ENCODE results near the gene YJU2.

The YJU2 gene

DNA sequence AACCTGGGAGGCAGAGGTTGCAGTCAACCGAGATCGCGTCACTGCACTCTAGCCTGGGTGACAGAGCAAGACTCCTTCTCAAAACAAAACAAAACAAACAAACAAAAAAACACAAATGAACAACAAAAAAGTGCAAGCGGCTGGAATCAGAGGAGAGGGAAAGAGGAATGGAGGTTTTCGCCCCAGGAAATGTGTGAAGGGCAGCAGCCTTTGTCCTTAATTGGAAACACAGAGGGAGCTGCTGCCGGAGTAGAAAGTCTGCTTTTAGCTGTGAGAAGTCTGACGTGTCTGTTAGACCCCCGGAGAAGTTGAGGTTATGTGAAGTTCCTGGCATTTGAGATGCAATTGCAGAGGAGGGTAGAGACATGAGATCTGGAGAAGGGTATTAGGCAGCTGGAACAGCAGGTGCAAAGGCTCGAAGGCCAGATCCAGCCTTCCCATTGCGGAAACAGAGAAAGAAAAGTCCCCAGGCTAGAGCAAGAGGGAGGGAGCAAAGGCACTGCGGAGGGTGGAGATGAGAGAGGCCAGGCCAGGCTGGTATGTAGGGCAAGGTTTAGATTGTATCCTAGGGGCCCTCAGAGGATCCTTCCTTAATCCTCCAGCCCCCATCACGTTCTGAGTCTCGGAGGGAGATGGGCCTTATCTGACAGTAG is 54.8 kb downstream of the YJU2 start:
- peak; percentile 11 for FAIRE-seq

DNA sequence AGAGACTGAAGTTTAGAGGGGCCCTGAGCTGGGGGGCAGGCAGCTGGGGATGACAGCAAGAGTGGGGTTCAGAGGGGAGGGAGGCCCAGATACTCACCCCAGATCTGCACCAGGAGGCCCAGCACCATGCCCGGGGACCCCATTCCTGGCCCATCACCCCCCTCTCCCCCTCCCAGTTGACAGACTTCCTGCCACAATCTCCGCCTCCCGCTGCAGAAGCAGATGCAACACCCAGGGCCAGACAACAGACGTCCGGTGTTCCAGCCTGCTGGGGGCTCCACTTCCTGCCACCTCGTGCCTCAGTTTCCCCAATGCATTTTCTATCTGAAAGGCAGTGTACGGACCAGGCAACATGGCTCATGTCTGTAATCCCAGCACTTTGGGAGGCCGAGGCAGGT is 55.4 kb downstream of the YJU2 start, which contains the start of gene TMIGD2:
Gene TMIGD2 (minus strand): TSS at position 147 of the 398 bp plus-strand sequence. CDS start 4 bp downstream, at position 143.
- no peak for FAIRE-seq

DNA sequence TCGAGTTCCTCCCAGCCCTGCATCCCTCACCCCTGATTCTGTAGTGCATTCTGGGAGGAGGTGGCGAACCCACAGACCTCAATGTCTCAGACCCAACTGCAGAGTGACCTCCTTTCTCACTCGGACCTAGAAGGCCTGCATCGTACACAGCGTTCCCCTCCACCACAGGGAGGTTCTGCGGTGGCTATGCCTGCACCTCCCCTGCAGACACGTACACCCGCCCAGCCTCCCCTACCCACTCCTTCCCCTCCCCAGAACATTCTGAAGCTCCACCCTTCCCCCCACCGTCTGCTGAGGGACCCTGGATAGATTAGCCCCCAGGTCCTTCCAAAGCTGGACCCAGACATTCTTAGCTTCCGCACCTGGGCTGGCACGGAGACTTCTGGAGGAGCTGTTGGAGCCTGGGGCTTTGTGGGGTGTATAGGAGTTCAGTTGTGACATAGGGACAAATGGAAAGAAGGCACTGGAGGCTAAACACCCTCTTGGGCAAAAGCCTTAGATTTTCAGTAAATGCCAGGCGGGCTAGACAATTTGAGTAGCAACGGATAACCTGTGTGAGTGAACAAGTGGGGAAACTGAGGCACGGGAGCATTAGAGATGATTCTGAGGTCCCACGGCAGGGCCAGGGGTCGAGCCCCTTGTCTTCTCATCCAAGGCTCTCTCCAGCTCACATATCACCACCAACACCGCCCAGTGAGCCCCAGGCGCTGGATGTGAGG is 57.1 kb downstream of the YJU2 start:
- no peak for FAIRE-seq

DNA sequence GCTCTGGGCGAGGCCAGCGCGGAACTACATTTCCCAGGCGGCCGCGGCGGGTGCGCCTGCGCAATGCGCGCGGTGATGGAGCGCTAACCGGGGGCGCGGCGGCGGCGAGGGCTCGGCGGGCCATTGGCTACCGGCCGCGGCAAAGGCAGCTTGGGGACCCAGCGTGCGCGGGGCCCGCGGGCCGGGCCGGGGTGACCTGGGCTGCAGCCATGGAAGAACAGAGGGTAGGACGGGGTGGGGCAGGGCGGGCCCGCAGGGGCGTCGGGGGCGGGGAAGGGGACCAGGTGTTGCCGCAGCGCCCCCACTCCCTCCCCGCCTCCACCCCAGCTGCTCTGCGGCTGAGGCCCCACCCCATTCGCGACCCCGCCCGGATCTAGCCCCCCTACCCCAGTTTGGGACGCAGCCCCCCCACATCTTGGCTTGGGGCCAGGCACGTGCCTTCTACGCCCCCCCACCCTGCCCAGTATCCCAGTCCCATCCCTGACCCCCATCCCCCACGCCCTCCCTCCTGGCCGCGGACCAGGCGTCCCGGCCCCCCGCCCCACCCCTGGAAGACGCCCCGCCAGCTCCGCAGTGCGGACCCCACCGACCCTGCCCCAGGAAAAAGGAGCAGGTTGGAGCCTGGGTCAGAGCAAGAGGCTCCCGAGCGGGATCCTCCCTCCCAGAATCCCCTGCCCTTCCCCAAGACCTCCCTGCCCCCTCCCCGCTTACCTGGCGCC is 57.8 kb downstream of the YJU2 start, which contains the start of gene FSD1:
Gene FSD1 (plus strand): TSS at position 61 of the 719 bp plus-strand sequence. CDS start 149 bp downstream, at position 210.
- FAIRE-seq, result no peak

DNA sequence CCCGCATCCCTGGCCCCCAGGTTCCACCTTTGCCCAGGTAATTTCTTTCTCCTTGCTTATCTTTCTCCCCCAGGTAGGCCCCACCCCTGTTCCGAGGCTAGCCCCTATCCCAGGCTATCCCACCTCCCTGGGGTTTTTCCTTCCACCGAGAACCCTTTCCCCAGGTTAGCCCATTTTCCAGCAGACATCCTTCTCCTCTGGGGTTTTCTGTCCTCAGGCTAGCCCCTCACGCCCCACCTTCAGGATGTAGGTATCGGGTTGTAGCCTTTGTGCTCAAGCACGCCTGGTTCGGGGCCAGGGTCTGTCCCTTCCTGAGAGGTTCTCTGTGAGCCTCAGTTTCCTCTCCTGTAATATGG is 58.4 kb downstream of the YJU2 start:
- FAIRE-seq, result no peak

DNA sequence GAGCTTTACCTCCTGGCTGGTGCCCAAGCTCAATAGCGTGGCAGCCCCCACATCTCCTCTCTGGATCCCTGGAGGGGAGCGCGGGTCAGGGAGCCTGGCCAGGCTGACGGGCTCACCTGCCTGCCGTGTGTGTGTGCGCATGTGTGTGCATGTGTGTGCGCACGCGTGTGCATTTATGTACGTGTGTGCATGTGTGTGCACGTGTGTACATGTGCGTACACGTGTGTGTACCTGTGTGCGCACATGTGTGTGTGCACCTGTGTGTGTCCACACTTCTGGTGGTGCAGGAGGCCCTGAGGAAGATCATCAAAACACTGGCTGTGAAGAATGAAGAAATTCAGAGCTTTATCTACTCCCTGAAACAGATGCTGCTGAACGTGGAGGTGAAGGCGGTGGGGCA is 58.8 kb downstream of the YJU2 start:
- FAIRE-seq, result no peak

DNA sequence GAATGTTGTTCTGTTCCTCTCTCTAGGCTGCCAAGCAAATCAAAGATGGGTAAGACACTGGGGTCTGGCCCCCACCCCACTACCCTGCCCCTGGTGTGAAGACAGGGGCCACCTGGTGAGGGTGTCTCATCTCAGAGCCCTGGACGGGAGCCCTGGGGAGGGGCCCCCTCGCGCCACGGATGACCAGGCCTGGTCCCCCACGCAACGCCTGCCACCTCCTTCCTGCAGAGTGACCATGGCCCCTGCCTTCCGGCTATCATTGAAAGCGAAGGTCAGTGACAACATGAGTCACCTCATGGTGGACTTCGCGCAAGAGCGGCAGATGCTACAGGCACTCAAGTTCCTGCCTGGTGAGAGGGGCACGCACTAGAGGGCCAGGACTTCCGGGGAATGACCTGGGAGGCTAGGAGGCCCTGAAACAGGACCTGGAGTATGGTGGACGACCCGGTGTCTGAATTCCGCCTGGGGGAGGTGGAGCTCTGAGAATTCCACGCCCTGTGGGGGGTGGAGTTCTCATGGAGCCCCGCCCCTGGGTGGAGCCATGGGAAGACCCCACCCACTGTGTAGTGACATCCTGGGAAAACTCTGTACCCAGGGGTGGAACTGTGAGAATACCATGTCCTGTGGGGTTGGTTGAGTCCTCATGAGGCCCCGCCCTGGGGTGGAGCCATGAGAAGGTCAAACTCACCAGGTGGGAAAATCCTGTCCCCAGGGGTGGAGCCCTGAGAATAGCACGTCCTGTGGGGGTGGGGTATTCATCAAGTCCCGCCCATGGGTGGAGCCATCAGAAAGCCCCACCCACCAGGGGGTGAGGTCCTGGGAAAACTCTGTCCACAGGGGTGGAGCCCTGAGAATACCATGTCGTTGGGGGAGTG is 63.6 kb downstream of the YJU2 start:
- no peak for FAIRE-seq

DNA sequence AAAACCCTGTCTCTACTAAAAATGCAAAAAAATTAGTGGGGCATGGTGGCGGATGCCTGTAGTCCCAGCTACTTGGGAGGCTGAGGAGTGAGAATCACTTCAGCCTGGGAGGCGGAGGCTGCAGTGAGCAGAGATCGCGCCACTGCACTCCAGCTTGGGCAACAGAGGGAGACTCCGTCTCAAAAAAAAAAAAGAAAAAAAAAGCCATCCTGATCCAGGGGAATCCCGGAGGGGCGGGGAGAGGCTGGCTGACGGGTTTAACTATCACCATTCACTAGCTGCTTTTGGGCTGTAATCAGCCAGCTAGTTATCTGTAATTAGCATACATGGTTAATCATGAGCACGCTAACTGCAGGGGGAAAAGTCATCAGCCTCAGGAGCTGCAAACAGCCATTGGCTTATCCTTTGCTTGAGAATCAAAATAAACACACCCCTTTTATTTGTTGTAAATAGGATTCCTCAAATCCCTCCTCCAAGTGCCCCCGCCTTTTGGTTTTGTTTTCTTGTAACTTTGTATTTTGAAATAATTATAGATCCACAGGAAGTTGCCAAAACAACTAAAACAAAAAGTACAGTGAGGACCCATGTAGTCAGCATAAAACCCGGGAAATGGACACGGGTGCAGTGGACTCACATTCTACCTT is 67.1 kb downstream of the YJU2 start:
- FAIRE-seq, result no peak

DNA sequence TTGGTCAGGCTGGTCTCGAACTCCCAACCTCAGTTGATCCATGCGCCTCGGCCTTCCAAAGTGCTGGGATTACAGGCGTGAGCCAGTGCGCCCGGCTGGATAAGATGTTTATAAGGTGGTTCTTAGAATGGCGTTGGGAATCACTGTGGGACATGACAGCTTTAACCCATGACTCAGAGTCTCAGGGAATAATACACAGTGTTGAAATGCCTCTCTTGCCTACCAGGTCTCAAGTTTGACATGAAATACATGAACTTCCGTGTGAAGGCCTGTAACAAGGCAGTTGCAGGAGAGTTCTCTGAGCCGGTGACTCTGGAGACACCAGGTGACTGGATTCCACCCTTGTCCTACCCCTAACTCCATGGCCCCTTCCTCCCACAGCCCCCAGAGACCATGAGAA is 70.1 kb downstream of the YJU2 start:
- no peak for FAIRE-seq

DNA sequence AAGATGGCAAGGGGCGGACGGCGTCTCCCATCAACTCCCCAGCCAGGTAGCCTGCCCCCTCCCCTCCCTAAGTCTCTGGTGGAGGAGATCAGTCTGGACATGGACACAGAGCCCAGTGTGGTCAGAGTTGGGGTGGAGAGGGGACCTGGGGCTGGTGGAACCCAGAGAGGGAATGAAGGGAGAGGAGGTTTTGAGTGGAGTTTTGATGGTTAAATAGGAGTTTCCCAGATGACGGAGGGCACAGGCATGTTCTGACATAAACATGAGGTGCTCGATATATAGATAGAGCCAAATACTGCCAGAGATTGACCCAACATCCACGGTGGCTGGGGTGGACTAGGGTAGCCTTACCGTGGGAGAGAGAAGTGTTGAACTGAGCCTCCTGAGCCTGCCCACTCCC is 71.6 kb downstream of the YJU2 start:
- no peak for FAIRE-seq
